Activated CD8-positive, alpha-beta memory T cell treated with anti-CD3 and anti-CD28 coated beads, Interleukin-2, amount 50 U/mL, for 48 hours (primary cell): ENCODE data around the gene NTRK3.

Source experiments
- DNase-seq: peaks from one replicate; pipeline ENCODE4 v3.0.0-alpha.2; 2020

The NTRK3 gene

GRCh38 chr15:88020806-88021205, 235.7 kb downstream of the NTRK3 start:
- no peak for DNase-seq

- no peak for DNase-seq
These were observed 236.9 kb downstream of the NTRK3 start for GRCh38 chr15:88019656-88020055.

DNA sequence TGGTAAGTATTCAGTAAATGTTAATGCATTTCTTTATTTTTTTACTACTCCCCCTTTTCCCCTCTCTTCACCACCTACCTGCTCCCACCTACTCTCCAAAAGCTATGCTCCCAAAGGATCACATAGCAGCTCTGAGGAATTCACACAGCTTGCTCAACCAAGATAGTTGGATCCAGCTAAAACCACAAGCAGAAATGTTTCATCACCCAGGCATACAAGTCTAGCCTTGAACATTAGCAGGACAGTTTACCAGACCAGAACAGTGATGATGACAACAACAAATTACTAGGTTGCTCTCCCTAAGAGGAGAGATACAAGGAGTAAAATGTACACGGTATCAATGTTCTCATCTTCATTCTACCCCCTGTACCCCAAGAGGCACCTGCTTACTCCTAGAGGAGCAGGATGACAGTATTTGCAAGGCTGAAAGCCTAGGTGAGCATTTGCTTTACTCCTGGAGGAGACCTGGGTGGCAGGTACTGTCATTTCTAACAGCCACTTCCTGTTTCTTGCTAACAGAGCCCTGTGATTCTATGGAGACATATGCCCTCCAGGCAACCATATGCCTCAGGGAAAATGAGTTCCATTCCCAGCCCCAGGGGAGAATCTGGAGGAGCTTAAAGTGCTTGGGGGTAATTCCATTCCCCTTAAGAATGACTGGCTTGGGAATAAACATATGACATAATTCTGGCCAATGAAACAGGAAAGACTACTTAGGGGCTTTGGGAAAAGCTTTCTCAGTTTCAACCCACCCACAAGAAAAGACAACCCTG, 237.5 kb downstream of the NTRK3 start:
- DNase-seq = no peak

DNA sequence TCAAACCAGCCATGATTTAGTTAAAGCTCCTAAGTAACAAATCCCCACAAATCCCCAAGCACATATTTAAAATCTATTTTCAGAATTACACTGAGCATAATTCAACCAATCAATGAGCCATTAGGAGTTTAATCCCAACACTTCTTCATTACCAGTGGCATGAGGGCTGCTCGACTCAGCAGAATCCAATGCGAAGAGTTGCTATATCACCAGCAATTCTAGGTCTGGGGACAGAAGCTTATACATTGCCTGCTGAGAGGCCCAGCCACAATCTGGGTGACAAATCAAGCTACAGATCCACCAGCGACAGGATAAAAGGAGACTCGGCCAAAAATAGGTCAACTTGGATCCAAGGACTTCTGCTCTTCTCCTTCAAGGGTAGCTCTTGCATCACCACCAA, 238.8 kb downstream of the NTRK3 start:
- no peak for DNase-seq

- DNase-seq = no peak
These were observed 240.1 kb downstream of the NTRK3 start for GRCh38 chr15:88016406-88016805.

GRCh38 chr15:88015228-88015860, 241.2 kb downstream of the NTRK3 start:
- DNase-seq = no peak

GRCh38 chr15:88014454-88015160, 241.9 kb downstream of the NTRK3 start:
- DNase-seq = no peak

DNA sequence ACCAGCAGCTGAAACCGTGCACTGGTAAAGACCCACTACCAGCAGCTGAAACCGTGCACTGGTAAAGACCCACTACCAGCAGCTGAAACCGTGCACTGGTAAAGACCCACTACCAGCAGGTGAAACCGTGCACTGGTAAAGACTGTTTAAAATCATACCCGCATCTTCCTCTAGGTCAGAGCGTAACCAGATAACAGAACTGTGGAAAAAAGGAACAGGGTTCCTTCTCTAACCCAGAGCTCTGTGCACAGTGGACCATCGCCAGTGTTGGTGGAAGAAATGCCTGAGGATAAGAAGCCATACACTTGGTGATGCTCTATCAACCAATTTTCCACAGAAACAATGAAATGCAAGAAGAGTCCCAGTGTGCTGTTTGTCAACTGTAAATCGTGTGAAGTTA, 243.4 kb downstream of the NTRK3 start:
- DNase-seq = no peak

GRCh38 chr15:88012688-88013087, 243.9 kb downstream of the NTRK3 start:
- no peak for DNase-seq

DNA sequence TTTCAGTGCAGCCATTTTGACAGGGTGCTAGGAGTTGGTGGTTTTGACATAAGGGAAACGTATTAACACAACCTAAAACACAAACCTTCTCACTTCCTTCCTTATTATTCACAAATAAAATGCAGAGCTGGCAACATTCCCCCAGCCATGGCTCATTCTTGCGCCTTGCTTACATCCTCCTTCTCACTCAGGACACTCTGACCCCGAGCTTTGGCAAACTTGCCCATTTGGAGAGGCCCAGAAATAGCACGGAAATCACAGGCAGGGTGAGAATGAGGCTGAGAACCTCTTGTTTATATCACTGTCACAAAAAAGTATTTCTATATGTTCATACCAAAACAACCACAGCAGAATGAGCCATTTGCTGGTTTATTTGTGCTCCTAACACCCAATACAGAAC, 244.3 kb downstream of the NTRK3 start:
- DNase-seq = no peak

- no peak for DNase-seq
These were observed 245.0 kb downstream of the NTRK3 start for GRCh38 chr15:88011533-88011932.

DNA sequence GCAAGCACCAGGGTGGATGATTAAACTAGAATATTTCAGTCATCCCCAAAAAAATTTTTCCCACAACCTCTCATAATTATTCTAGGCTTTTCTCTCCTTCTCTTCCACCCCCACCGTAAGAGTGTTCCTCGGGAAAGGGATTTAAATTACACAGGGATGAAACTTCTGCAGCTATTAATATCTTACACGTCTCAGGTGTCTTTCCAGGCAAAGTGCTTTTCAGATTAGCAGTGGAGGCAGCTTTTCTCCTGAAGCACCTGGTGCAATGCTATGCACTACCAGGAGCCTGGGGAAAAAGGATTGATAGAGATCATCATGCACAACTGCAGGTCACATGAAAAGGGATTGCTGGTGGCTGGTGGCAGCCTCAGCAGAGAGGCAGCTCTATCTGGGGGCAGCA, 250.4 kb downstream of the NTRK3 start:
- no peak for DNase-seq

DNA sequence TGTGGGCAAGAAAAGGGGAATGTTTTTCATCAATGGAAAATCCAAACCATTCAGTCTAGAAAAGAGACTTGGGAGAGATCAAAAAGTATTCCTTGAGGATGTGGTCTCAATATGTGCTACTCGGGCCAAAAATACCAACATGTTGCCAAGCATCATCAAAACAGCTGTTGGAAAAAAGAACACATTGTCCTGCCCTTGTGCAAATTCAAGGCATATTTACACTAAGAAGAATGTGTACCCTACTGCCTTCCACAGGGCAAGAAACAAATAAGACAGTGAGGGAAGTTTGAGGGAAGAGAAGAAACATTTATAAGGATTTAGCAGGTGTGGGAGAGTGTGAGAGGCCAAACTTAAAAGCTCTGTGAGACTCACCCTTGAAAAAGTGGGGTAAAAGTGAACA, 252.1 kb downstream of the NTRK3 start:
- DNase-seq = no peak

- no peak for DNase-seq
These were observed 252.8 kb downstream of the NTRK3 start for GRCh38 chr15:88003541-88004327.

DNA sequence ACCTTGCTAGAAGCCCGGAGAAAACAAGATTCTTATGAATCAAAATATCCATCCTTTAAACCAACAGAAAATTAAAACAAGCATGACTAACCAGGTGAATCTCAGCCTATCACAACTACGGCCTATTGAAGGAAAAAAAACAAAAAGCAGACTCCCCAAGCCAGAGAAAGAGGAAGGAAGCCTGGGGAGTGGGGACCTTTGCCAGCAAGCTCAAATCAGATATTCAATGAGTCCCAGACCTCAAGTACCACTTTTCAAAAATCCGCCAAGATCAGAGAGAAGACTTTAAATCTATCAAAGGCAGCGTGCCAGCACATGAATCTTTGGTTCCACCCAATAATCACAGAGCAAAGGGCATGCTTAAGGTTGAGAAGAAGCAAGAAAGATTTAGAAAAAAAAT, 253.8 kb downstream of the NTRK3 start:
- DNase-seq = no peak

GRCh38 chr15:87998630-87999029, 257.9 kb downstream of the NTRK3 start:
- no peak for DNase-seq

- no peak for DNase-seq
These were observed 269.8 kb downstream of the NTRK3 start for GRCh38 chr15:87986776-87987175.

- DNase-seq = no peak
These were observed 271.1 kb downstream of the NTRK3 start for GRCh38 chr15:87985451-87985850.

DNA sequence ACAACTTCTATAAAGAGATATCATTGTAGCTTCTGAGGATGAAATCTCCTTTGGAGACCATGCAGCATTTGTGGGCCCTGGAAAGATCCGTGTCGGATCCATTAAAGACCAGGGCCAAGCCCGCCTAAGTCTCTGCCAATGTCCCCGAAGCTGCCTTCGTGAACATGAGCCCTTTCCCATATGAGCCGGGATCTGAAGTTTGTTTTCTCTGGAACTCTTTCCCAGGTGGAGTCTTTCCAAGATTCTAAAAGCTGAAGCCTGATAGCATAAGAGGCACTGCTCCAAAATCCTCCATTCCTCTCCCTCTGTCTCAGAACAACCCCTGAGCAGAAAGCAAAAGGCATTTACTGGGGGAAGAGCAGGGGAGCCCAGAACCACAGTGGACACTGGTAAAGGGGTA, 274.6 kb downstream of the NTRK3 start:
- no peak for DNase-seq

DNA sequence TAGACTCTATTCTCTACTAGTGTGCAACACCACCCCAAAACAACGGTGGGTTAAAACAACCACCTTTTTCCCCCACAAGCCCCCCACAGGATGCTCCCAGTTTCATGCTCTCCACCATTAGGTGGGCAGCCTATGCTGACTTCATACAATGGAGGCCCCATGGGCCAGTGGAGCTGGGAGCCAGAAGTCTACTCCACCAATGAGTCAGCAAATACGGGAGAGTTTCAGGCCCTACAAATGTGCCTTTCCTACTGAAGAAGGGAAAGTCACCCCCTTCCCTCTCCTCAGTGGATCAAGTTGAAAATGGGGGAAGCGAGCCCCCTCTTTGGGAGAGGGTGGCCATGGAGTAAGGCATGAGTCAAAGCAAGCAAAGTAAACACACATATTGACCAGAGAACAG, 278.6 kb downstream of the NTRK3 start:
- no peak for DNase-seq

GRCh38 chr15:87976552-87976951, 280.0 kb downstream of the NTRK3 start:
- DNase-seq = no peak

DNA sequence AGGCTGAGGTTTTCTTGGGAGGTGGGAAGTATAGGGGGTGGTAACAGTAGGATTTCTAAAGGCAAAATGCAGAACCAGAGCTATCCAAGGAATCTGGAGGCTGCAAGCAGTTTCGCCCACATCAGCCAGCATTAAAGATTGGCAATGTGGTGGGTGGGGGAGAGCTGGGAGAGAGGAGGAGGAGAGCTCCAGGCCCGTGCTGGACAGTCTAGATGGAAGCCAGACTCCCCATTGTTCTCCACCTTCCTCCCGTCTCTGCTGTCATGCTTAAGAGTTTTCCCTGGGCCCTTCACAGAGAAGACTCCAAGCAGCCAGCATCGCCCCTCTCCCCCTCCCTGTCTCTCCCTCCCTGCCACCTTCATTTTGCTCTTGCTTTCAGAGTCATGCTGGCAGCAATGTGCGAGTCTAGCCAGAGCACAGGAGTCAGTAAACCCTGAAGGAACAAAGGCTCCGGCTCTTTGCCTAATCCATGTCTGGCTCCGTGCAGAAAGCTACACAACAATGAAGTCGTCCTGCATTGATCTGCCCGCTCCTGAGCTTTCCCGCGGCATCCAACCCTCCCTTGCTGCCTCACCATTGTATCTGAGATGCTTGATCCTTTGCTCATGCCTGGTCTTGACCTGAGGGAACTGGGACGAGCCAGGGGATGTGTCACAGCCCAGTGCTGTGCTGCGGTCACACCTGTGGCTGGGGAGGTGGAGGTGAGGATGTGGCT, 282.9 kb downstream of the NTRK3 start:
- no peak for DNase-seq

DNA sequence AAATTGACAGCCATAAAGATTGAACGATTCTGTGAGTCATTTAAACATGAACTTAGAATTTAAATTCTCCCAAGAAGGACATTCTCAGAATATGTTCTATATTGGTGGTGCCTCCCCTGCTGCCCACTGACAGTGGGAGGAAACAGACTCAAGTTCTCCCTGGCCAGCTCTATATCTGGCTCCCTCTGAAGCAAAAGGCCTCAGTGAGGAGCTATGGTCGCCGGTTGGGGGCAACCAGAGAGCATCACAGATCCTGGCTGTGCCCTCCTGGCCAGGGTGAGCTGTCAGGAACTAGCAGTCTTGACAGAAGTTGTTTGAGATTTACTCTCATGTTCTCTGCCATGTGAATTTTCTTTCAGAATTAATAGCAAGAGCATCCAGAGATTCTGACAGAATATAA, 285.5 kb downstream of the NTRK3 start:
- no peak for DNase-seq
